CD4-positive, alpha-beta T cell (primary cell): ENCODE measurements around the gene RFTN2. TPM values are rescaled to one million over a fixed set of nuclear protein-coding genes. Genes with fewer than 3 reads are reported as not detected.

Experiments
- ATAC-seq: fragments of 200-7000 bp; cut with Tn5 transposase; one replicate; pipeline ENCODE4 v1.10.0; 2022; ENCODE audit warnings: mild to moderate bottlenecking; ENCODE audit not compliant: poor library complexity
- CTCF ChIA-PET: fragments of 350-600 bp; sonication (Branson Sonifier 250); formaldehyde crosslinking; loops from one replicate; lab custom pipeline; 2021; ENCODE audit warnings: antibody characterized with exemption, inconsistent platforms; lab: Charles Lee
- POLR2A ChIA-PET: fragments of 350-600 bp; sonication (Branson Sonifier 250); formaldehyde crosslinking; loops from one replicate; lab custom pipeline; 2021; ENCODE audit warnings: antibody characterized with exemption, inconsistent platforms; lab: Charles Lee
- DNase-seq, 14 experiments: peaks; one replicate each; pipeline ENCODE4 v3.0.0-alpha.2; 2013 to 2020; ENCODE audit warnings: mixed read lengths in 2 of 14
- H3K27ac ChIP-seq, 2 donors: one replicate each; pipeline versions ENCODE4 v1.5.1 to v1.7.0; 2013; ENCODE audit warnings: low read length in 2 of 2, low read depth in 1 of 2, mild to moderate bottlenecking in 1 of 2
- H3K27me3 ChIP-seq, 2 experiments: 1 replicate in 1 of 2; 2 replicates in 1 of 2; pipeline versions ENCODE4 v1.6.1 to v1.7.0; 2013; ENCODE audit warnings: low read length in 2 of 2, control low read depth in 1 of 2, mild to moderate bottlenecking in 1 of 2, moderate library complexity in 1 of 2; ENCODE audit not compliant: insufficient read depth in 2 of 2, control insufficient read depth in 1 of 2
- H3K36me3 ChIP-seq: one replicate; pipeline ENCODE4 v1.6.1; 2013; ENCODE audit warnings: low read length, control low read depth; ENCODE audit not compliant: insufficient read depth
- H3K4me1 ChIP-seq: one replicate; pipeline ENCODE4 v1.6.1; 2013; ENCODE audit warnings: low read length, control low read depth; ENCODE audit not compliant: insufficient read depth
- H3K4me3 ChIP-seq: one replicate; pipeline ENCODE4 v1.5.1; 2013; ENCODE audit warnings: mild to moderate bottlenecking, low read length, moderate library complexity
- H3K9me3 ChIP-seq, 2 experiments: 1 replicate in 1 of 2; 2 replicates in 1 of 2; pipeline versions ENCODE4 v1.6.1 to v1.7.0; 2013; ENCODE audit warnings: low read length in 2 of 2, mild to moderate bottlenecking in 2 of 2, control low read depth in 1 of 2, moderate library complexity in 1 of 2; ENCODE audit not compliant: control insufficient read depth in 1 of 2, insufficient read depth in 1 of 2
- H3K27ac Mint-ChIP-seq: one replicate; pipeline ENCODE4 v1.8.0; 2020; ENCODE audit warnings: mixed read lengths
- H3K27me3 Mint-ChIP-seq: one replicate; pipeline ENCODE4 v1.8.0; 2021; ENCODE audit warnings: mixed read lengths
- H3K36me3 Mint-ChIP-seq: one replicate; pipeline ENCODE4 v1.8.0; 2021; ENCODE audit warnings: low read depth, mixed read lengths
- H3K4me1 Mint-ChIP-seq: one replicate; pipeline ENCODE4 v1.8.0; 2021; ENCODE audit warnings: low read depth, mixed read lengths
- H3K4me3 Mint-ChIP-seq: one replicate; pipeline ENCODE4 v1.8.0; 2020; ENCODE audit warnings: mild to moderate bottlenecking, mixed read lengths
- H3K9me3 Mint-ChIP-seq: one replicate; pipeline ENCODE4 v1.8.0; 2020; ENCODE audit warnings: mixed read lengths
- intact Hi-C, 2 experiments: fragments of 100-400 bp; cut with DNase I in 1 of 2; cut with micrococcal nuclease in 1 of 2; formaldehyde crosslinking; loops; one replicate each; pipeline versions ENCODE4 v1.15.1 to v1.9.0; 2023 to 2025; cut with DNase I, micrococcal nuclease
- total RNA-seq, 174 experiments: library from RNA in 2 of 174; stranded (reverse) in 2 of 174; gene quantifications; one replicate each; pipeline ENCODE4 v1.2.3 and lab custom pipeline; 2021 to 2026
- TF ChIP-seq, protein P1 (sequence below): fragments of 200-600 bp; IDR thresholded peaks from one replicate; pipeline ENCODE4 v1.8.0; 2022; ENCODE audit warnings: antibody characterized with exemption, mild to moderate bottlenecking

RFTN2 gene
- total RNA-seq, 2 experiments from 2014 or later: not detected

DNA sequence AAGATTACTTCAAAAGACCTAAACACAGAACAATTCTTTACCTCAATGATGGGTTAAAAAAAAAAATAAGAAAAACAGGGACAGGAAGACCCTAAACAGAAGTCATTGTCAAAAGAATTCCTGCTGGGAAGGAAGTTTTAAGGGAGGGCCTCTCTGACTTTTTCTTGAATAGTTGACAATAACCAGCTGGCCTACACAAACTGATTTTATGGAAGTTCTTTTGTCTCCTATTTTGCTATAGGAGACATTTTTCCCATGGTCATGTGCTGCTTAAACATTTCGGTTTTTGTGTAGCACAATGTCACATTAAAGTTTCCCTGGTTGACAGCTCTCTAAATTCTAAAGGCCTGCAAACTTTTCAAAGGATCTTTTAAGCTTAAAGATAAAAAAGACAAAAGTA is 55.3 kb downstream of the RFTN2 start:
- ChIA-PET POLR2A (no interaction called here), CTCF (no interaction called here)
- H3K4me3 Mint-ChIP-seq: no peak overlapping the region
- Histone ChIP-seq H3K4me1 (peaks cover under 1% of the 10 kb centered on the region), H3K36me3 (no peaks in the 10 kb centered on the region), H3K27me3 (no peaks in the 10 kb centered on the region), H3K4me3 (no peak overlapping the region), H3K9me3 (no peaks in the 10 kb centered on the region), H3K27ac (no peak overlapping the region)
- TF ChIP-seq, protein P1, sequence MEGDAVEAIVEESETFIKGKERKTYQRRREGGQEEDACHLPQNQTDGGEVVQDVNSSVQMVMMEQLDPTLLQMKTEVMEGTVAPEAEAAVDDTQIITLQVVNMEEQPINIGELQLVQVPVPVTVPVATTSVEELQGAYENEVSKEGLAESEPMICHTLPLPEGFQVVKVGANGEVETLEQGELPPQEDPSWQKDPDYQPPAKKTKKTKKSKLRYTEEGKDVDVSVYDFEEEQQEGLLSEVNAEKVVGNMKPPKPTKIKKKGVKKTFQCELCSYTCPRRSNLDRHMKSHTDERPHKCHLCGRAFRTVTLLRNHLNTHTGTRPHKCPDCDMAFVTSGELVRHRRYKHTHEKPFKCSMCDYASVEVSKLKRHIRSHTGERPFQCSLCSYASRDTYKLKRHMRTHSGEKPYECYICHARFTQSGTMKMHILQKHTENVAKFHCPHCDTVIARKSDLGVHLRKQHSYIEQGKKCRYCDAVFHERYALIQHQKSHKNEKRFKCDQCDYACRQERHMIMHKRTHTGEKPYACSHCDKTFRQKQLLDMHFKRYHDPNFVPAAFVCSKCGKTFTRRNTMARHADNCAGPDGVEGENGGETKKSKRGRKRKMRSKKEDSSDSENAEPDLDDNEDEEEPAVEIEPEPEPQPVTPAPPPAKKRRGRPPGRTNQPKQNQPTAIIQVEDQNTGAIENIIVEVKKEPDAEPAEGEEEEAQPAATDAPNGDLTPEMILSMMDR: no peak
- H3K36me3 Mint-ChIP-seq: no peaks in the 10 kb centered on the region
- H3K27me3 Mint-ChIP-seq: no peaks in the 10 kb centered on the region
- DNase-seq (no peak), ATAC-seq (no peak)
- peaks cover 1% of the 10 kb centered on the region for H3K4me1 Mint-ChIP-seq
- no peaks in the 10 kb centered on the region for H3K9me3 Mint-ChIP-seq
- intact Hi-C loops: no loop called here
- no peak overlapping the region for H3K27ac Mint-ChIP-seq

DNA sequence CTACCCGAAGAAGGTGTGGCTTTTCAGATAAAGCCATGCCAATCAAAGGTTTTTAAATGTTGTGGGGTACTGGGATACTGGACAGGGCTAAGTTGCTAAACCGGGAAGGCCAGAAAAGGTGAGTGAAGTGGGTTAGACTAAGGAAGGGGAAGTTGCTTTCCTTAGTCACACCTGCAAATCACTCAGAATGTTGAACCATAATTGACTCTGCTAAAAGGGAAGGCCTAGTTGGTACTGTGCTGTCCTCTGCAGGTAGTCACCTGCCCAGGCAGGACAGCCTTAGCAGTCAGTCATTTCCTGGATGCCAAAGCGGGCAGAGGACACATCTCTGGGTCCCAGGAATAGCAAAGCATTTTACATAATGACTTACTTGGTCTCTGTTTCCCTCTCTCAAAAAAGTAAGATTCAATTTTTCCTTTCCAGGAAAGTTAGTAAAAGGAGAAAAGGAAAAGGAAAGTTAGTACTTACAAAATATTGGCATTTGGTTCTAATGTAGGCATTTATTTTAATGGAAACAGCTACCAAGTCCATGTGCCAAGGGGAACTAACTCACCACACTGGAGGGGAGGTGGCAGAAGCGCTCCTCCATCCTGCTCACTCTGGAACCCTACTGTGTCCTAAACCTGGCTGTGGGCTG is 60.3 kb downstream of the RFTN2 start:
- POLR2A ChIA-PET: no interaction called here
- H3K4me1 ChIP-seq: peaks cover 5% of the 10 kb centered on the region
- no peak for ATAC-seq

DNA sequence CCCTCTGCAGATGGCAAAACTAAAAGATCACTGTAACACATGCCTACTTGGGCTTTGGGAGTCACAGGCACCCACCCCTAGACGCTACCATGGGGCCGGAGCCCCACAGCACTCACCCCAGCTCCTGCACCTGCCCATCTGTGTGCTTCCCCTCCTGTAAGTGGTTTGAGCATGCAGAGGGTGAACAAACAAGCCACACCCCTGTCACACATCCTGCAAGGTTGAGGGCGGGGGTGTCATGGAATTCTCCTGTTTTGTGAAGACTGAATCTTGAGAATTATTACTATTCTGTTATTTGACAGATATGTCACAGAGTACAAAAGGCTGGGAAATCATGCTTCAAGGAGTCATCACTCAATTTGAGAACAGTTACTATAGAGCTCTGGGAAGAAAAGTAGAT is 60.9 kb downstream of the RFTN2 start:
- H3K27ac Mint-ChIP-seq: no peak overlapping the region
- no peaks in the 10 kb centered on the region for H3K36me3 Mint-ChIP-seq
- Histone ChIP-seq H3K4me1 (peaks cover 5% of the 10 kb centered on the region), H3K27ac (no peak overlapping the region), H3K4me3 (no peak overlapping the region), H3K27me3 (no peaks in the 10 kb centered on the region), H3K9me3 (no peaks in the 10 kb centered on the region), H3K36me3 (no peaks in the 10 kb centered on the region)
- DNase-seq (no peak), ATAC-seq (no peak)
- no peaks in the 10 kb centered on the region for H3K9me3 Mint-ChIP-seq
- intact Hi-C loops: no loop called here
- ChIA-PET POLR2A (interaction anchor here (1.2 kb wide), 1 partner anchor 99 kb away, joined by 3 read pairs; the partner anchor contains the start of gene MOB4), CTCF (no interaction called here)
- no peak overlapping the region for H3K4me3 Mint-ChIP-seq
- peaks cover 11% of the 10 kb centered on the region for H3K4me1 Mint-ChIP-seq
- TF ChIP-seq, protein P1: no peak
- no peaks in the 10 kb centered on the region for H3K27me3 Mint-ChIP-seq

More for the DNA sequence above, 60.3 kb downstream of the RFTN2 start:
- DNase-seq: peak in 3 of 14 experiments; percentile 9 to 21 (median 10)
- no peaks in the 10 kb centered on the region for H3K9me3 ChIP-seq
- H3K36me3 Mint-ChIP-seq: no peaks in the 10 kb centered on the region
- H3K9me3 Mint-ChIP-seq: no peaks in the 10 kb centered on the region
- H3K27ac ChIP-seq: no peak overlapping the region
- H3K4me3 Mint-ChIP-seq: no peak overlapping the region
- TF ChIP-seq, protein P1: no peak
- H3K4me1 Mint-ChIP-seq: peaks cover 11% of the 10 kb centered on the region
- H3K27me3 Mint-ChIP-seq: no peaks in the 10 kb centered on the region
- CTCF ChIA-PET: no interaction called here
- intact Hi-C loops: no loop called here
- H3K27ac Mint-ChIP-seq: no peak overlapping the region
- no peak overlapping the region for H3K4me3 ChIP-seq
- H3K27me3 ChIP-seq: no peaks in the 10 kb centered on the region
- no peaks in the 10 kb centered on the region for H3K36me3 ChIP-seq
